Glutamatergic neuron (in vitro differentiated cells): Measurements from ENCODE around the gene GSTA1. TPM values are rescaled to one million over a fixed set of nuclear protein-coding genes. Genes with fewer than 3 reads are reported as not detected.
"Not testable (repeated sequence)": the region's sequence is repeated elsewhere in the genome, so short reads cannot be mapped to it uniquely, and the experiment has no call there.

ENCODE experiments used
- DNase-seq: peaks from one replicate; pipeline ENCODE4 v3.0.0; 2022
- H3K27ac Mint-ChIP-seq: one replicate; pipeline ENCODE4 v1.8.0; 2020; ENCODE audit warnings: mild to moderate bottlenecking, mixed read lengths, inconsistent platforms; ENCODE audit not compliant: unreplicated experiment
- H3K27me3 Mint-ChIP-seq: one replicate; pipeline ENCODE4 v1.8.0; 2020; ENCODE audit warnings: mild to moderate bottlenecking, moderate library complexity, mixed read lengths, inconsistent platforms; ENCODE audit not compliant: unreplicated experiment
- H3K36me3 Mint-ChIP-seq: one replicate; pipeline ENCODE4 v1.8.0; 2020; ENCODE audit warnings: mild to moderate bottlenecking, mixed read lengths, inconsistent platforms; ENCODE audit not compliant: unreplicated experiment
- H3K4me1 Mint-ChIP-seq: one replicate; pipeline ENCODE4 v1.8.0; 2020; ENCODE audit warnings: mild to moderate bottlenecking, low read depth, mixed read lengths, inconsistent platforms; ENCODE audit not compliant: unreplicated experiment
- H3K4me3 Mint-ChIP-seq: one replicate; pipeline ENCODE4 v1.8.0; 2020; ENCODE audit warnings: mild to moderate bottlenecking, mixed read lengths, inconsistent platforms; ENCODE audit not compliant: unreplicated experiment
- H3K9me3 Mint-ChIP-seq: one replicate; pipeline ENCODE4 v1.8.0; 2020; ENCODE audit warnings: mild to moderate bottlenecking, moderate library complexity, mixed read lengths, inconsistent platforms; ENCODE audit not compliant: unreplicated experiment
- CTCF ChIP-seq: fragments of 200-600 bp; sonication (generic); IDR thresholded peaks from one replicate; pipeline ENCODE4 v1.5.0; 2021; ENCODE audit not compliant: partially characterized antibody, unreplicated experiment
- total RNA-seq: library from RNA; stranded (reverse); fragmentation: NEBNext Ultra II Directional; extraction: Animal tissue kit (Norgen Biotek cat#: 25700); gene quantifications from one replicate; pipeline ENCODE4 v1.2.1, GENCODE V29; 2021; ENCODE audit not compliant: unreplicated experiment

GSTA1 gene
- total RNA-seq, 1 donor from 2014 or later = not detected

- peak; percentile 76 for TF ChIP-seq CTCF
- no peak overlapping the region for H3K4me3 Mint-ChIP-seq
- no peaks in the 10 kb centered on the region for H3K36me3 Mint-ChIP-seq
- H3K27me3 Mint-ChIP-seq = no peaks in the 10 kb centered on the region
- no peak overlapping the region for H3K27ac Mint-ChIP-seq
- H3K4me1 Mint-ChIP-seq = no peaks in the 10 kb centered on the region
- no peaks in the 10 kb centered on the region for H3K9me3 Mint-ChIP-seq
- peak; percentile 74 for DNase-seq
Observed at GRCh38 chr6:52839124-52840055, 35.8 kb upstream of the GSTA1 start.

GRCh38 chr6:52834481-52834880, 30.9 kb upstream of the GSTA1 start:
- Mint-ChIP-seq H3K4me1 (no peaks in the 10 kb centered on the region), H3K4me3 (no peak overlapping the region), H3K27ac (no peak overlapping the region), H3K36me3 (no peaks in the 10 kb centered on the region), H3K9me3 (no peaks in the 10 kb centered on the region), H3K27me3 (peaks cover 1% of the 10 kb centered on the region)
- no peak for DNase-seq
- no peak for TF ChIP-seq CTCF

- H3K4me3 Mint-ChIP-seq, H3K36me3 Mint-ChIP-seq, H3K4me1 Mint-ChIP-seq, DNase-seq, H3K27ac Mint-ChIP-seq, H3K27me3 Mint-ChIP-seq, H3K9me3 Mint-ChIP-seq: not testable (repeated sequence)
Observed at GRCh38 chr6:52830869-52831268, 27.3 kb upstream of the GSTA1 start.

GRCh38 chr6:52829046-52829817, 25.6 kb upstream of the GSTA1 start:
- no peak for TF ChIP-seq CTCF
- no peaks in the 10 kb centered on the region for H3K36me3 Mint-ChIP-seq
- H3K27ac Mint-ChIP-seq = no peak overlapping the region
- no peak for DNase-seq
- no peaks in the 10 kb centered on the region for H3K4me1 Mint-ChIP-seq
- H3K27me3 Mint-ChIP-seq = peaks cover 6% of the 10 kb centered on the region
- H3K4me3 Mint-ChIP-seq = no peak overlapping the region
- no peaks in the 10 kb centered on the region for H3K9me3 Mint-ChIP-seq

GRCh38 chr6:52828621-52829020, 25.0 kb upstream of the GSTA1 start:
- H3K27ac Mint-ChIP-seq, H3K4me3 Mint-ChIP-seq, H3K9me3 Mint-ChIP-seq, H3K4me1 Mint-ChIP-seq, H3K27me3 Mint-ChIP-seq, H3K36me3 Mint-ChIP-seq, DNase-seq: not testable (repeated sequence)

GRCh38 chr6:52827073-52827783, 23.6 kb upstream of the GSTA1 start:
- DNase-seq, H3K4me1 Mint-ChIP-seq, H3K4me3 Mint-ChIP-seq, H3K27ac Mint-ChIP-seq, H3K36me3 Mint-ChIP-seq, H3K9me3 Mint-ChIP-seq: not testable (repeated sequence)
- H3K27me3 Mint-ChIP-seq = peaks cover 10% of the 10 kb centered on the region
